Sigmoid colon (tissue), 4 donors: ENCODE results near the gene VTI1B.

ENCODE experiments used
- CTCF ChIP-seq, 4 experiments: fragments of 450-650 bp in 3 of 4; fragments of 200-600 bp in 1 of 4; IDR thresholded peaks; one replicate each; pipeline ENCODE4 v1.5.1; 2016 to 2019; ENCODE audit warnings: antibody characterized with exemption in 4 of 4, mild to moderate bottlenecking in 3 of 4, moderate library complexity in 2 of 4
- POLR2A ChIP-seq, 2 donors: fragments of 450-650 bp; IDR thresholded peaks; one replicate each; pipeline ENCODE4 v1.6.1; 2016; ENCODE audit warnings: antibody characterized with exemption in 2 of 2, mild to moderate bottlenecking in 2 of 2, moderate library complexity in 2 of 2
- POLR2AphosphoS5 ChIP-seq, 4 donors: sonication (generic); formaldehyde crosslinking; IDR thresholded peaks; one replicate each; pipeline ENCODE4 v1.6.1; 2017; ENCODE audit warnings: antibody characterized with exemption in 4 of 4

GRCh38 chr14:67641902-67642749 is 32.3 kb downstream of the VTI1B start:
- TF ChIP-seq POLR2A (IDR thresholded peaks at IDR 0.05) (no peak), CTCF (IDR thresholded peaks at IDR 0.05) (no peak), POLR2AphosphoS5 (IDR thresholded peaks at IDR 0.05) (no peak)
